Activated CD8-positive, alpha-beta T cell treated with anti-CD3 and anti-CD28 coated beads for 36 hours (primary cell): ENCODE measurements around the gene XRCC3. TPM values are rescaled to one million over a fixed set of nuclear protein-coding genes. Genes with fewer than 3 reads are reported as not detected.

ENCODE experiments used
- ATAC-seq: fragments of 200-7000 bp; cut with Tn5 transposase; one replicate; pipeline ENCODE4 v1.10.0; 2021; ENCODE audit warnings: mild to moderate bottlenecking, moderate library complexity
- CTCF ChIA-PET: fragments of 350-600 bp; sonication (Branson Sonifier 250); formaldehyde crosslinking; loops from one replicate; lab custom pipeline; 2021; ENCODE audit warnings: antibody characterized with exemption; lab: Charles Lee
- POLR2A ChIA-PET: fragments of 350-600 bp; sonication (Branson Sonifier 250); formaldehyde crosslinking; loops from one replicate; lab custom pipeline; 2021; ENCODE audit warnings: antibody characterized with exemption; lab: Charles Lee
- DNase-seq: peaks from one replicate; pipeline ENCODE4 v3.0.0-alpha.2; 2020
- H3K27ac Mint-ChIP-seq: one replicate; pipeline ENCODE4 v1.8.0; 2021; ENCODE audit warnings: mild to moderate bottlenecking, mixed read lengths
- H3K27me3 Mint-ChIP-seq: one replicate; pipeline ENCODE4 v1.8.0; 2021; ENCODE audit warnings: mixed read lengths
- H3K36me3 Mint-ChIP-seq: one replicate; pipeline ENCODE4 v1.8.0; 2021; ENCODE audit warnings: low read depth, mixed read lengths
- H3K4me1 Mint-ChIP-seq: one replicate; pipeline ENCODE4 v1.8.0; 2021; ENCODE audit warnings: low read depth, mixed read lengths
- H3K4me3 Mint-ChIP-seq: one replicate; pipeline ENCODE4 v1.8.0; 2021; ENCODE audit warnings: mild to moderate bottlenecking, moderate library complexity, mixed read lengths
- H3K9me3 Mint-ChIP-seq: one replicate; pipeline ENCODE4 v1.8.0; 2021; ENCODE audit warnings: mixed read lengths
- CTCF ChIP-seq: fragments of 200-600 bp; IDR thresholded peaks from one replicate; pipeline ENCODE4 v1.8.0; 2022; ENCODE audit warnings: antibody characterized with exemption, mild to moderate bottlenecking
- intact Hi-C: fragments of 100-400 bp; cut with micrococcal nuclease; formaldehyde crosslinking; loops from one replicate; pipeline ENCODE4 v1.10.0; 2022
- total RNA-seq, 2 experiments: library from RNA; stranded (reverse); gene quantifications; one replicate each; pipeline ENCODE4 v1.2.3, GENCODE V29; 2021

The XRCC3 gene
- total RNA-seq, 2 experiments from 2014 or later: 47.3 to 55.2 TPM

- Mint-ChIP-seq H3K36me3 (peaks cover 54% of the 10 kb centered on the region), H3K27me3 (no peaks in the 10 kb centered on the region), H3K9me3 (no peaks in the 10 kb centered on the region), H3K4me1 (peaks cover 8% of the 10 kb centered on the region), H3K4me3 (no peak overlapping the region), H3K27ac (no peak overlapping the region)
- intact Hi-C loops: loop anchor here (5.0 kb wide), 1 partner anchor 105 kb away; no protein-coding TSS in a partner anchor
- ATAC-seq: no peak
- DNase-seq: no peak
- ChIA-PET POLR2A (interaction anchor here (1.1 kb wide), 1 partner anchor 70 kb away, joined by 3 read pairs; no protein-coding TSS in a partner anchor), CTCF (interaction anchor here (1.4 kb wide), 1 partner anchor 114 kb away, joined by 3 read pairs; no protein-coding TSS in a partner anchor)
- TF ChIP-seq CTCF: no peak
Observed at GRCh38 chr14:103676881-103677675, 38.2 kb downstream of the XRCC3 start.

- H3K4me3 Mint-ChIP-seq: no peak overlapping the region
- POLR2A ChIA-PET: no interaction called here
- ATAC-seq: no peak
- TF ChIP-seq CTCF: no peak
- H3K4me1 Mint-ChIP-seq: peaks cover 8% of the 10 kb centered on the region
- no peaks in the 10 kb centered on the region for H3K27me3 Mint-ChIP-seq
- DNase-seq: no peak
- H3K9me3 Mint-ChIP-seq: no peaks in the 10 kb centered on the region
- H3K27ac Mint-ChIP-seq: no peak overlapping the region
- CTCF ChIA-PET: no interaction called here
- intact Hi-C loops: loop anchor here (5.0 kb wide), 1 partner anchor 104 kb away; no protein-coding TSS in a partner anchor
- peaks cover 57% of the 10 kb centered on the region for H3K36me3 Mint-ChIP-seq
Observed at GRCh38 chr14:103675957-103676356, 39.3 kb downstream of the XRCC3 start.

GRCh38 chr14:103671911-103672310 is 43.3 kb downstream of the XRCC3 start:
- no peaks in the 10 kb centered on the region for H3K27me3 Mint-ChIP-seq
- DNase-seq: no peak
- no peak for TF ChIP-seq CTCF
- no peak overlapping the region for H3K4me3 Mint-ChIP-seq
- H3K27ac Mint-ChIP-seq: no peak overlapping the region
- H3K4me1 Mint-ChIP-seq: no peaks in the 10 kb centered on the region
- no peaks in the 10 kb centered on the region for H3K9me3 Mint-ChIP-seq
- intact Hi-C loops: no loop called here
- H3K36me3 Mint-ChIP-seq: peaks cover 46% of the 10 kb centered on the region
- no peak for ATAC-seq
- ChIA-PET POLR2A (no interaction called here), CTCF (no interaction called here)

- no peak for TF ChIP-seq CTCF
- no peak overlapping the region for H3K27ac Mint-ChIP-seq
- intact Hi-C loops: no loop called here
- no peaks in the 10 kb centered on the region for H3K27me3 Mint-ChIP-seq
- ChIA-PET POLR2A (no interaction called here), CTCF (no interaction called here)
- H3K4me3 Mint-ChIP-seq: no peak overlapping the region
- ATAC-seq: no peak
- H3K36me3 Mint-ChIP-seq: peaks cover 36% of the 10 kb centered on the region
- DNase-seq: no peak
- H3K9me3 Mint-ChIP-seq: no peaks in the 10 kb centered on the region
- H3K4me1 Mint-ChIP-seq: no peaks in the 10 kb centered on the region
Observed at GRCh38 chr14:103669370-103669769, 45.9 kb downstream of the XRCC3 start.

- CTCF ChIA-PET: interaction anchor here (0.8 kb wide), 1 partner anchor 42 kb away, joined by 3 read pairs; no protein-coding TSS in a partner anchor
- H3K4me1 Mint-ChIP-seq: no peaks in the 10 kb centered on the region
- no peak overlapping the region for H3K27ac Mint-ChIP-seq
- peaks cover 37% of the 10 kb centered on the region for H3K36me3 Mint-ChIP-seq
- no peak for ATAC-seq
- intact Hi-C loops: no loop called here
- H3K9me3 Mint-ChIP-seq: no peaks in the 10 kb centered on the region
- no peaks in the 10 kb centered on the region for H3K27me3 Mint-ChIP-seq
- no peak for TF ChIP-seq CTCF
- H3K4me3 Mint-ChIP-seq: no peak overlapping the region
- POLR2A ChIA-PET: no interaction called here
- no peak for DNase-seq
Observed at GRCh38 chr14:103668117-103668516, 47.1 kb downstream of the XRCC3 start.
